HG03571 (cell line): ENCODE data around the gene PON3.

Source experiments
- ATAC-seq: cut with Tn5 transposase; IDR thresholded peaks from one replicate; pipeline ENCODE4 v1.9.1; 2021; ENCODE audit not compliant: unreplicated experiment

Gene PON3

GRCh38 chr7:95342642-95343307 lies 53.4 kb downstream of the PON3 start:
- ATAC-seq = no peak

DNA sequence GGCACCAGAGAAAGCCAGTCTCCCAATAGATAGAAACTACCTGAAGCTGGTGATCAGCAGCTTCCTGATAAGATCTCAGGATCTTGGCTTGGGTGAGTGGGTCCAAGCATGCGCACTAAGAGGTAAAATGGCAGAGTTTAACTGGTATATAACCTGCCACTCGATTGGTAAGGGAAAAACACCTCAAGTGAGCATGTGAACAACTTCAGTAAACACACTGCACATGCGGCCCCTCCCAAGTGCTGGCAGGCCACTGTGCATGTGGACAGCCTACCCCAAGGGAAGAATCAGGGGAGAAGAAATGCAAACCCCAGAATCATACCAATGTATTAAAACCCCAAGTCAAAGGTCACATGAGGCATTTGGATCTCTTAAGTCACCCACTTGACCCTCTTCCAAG lies 54.1 kb downstream of the PON3 start:
- no peak for ATAC-seq

- ATAC-seq = no peak
Measured at GRCh38 chr7:95340491-95340890, 55.7 kb downstream of the PON3 start.

GRCh38 chr7:95338832-95339231 lies 57.3 kb downstream of the PON3 start:
- ATAC-seq = no peak

- no peak for ATAC-seq
Measured at GRCh38 chr7:95335093-95335492, 61.1 kb downstream of the PON3 start.

GRCh38 chr7:95334447-95334846 lies 61.7 kb downstream of the PON3 start:
- no peak for ATAC-seq

- ATAC-seq = peak; percentile 30
Measured at GRCh38 chr7:95330961-95331337, 65.2 kb downstream of the PON3 start.

DNA sequence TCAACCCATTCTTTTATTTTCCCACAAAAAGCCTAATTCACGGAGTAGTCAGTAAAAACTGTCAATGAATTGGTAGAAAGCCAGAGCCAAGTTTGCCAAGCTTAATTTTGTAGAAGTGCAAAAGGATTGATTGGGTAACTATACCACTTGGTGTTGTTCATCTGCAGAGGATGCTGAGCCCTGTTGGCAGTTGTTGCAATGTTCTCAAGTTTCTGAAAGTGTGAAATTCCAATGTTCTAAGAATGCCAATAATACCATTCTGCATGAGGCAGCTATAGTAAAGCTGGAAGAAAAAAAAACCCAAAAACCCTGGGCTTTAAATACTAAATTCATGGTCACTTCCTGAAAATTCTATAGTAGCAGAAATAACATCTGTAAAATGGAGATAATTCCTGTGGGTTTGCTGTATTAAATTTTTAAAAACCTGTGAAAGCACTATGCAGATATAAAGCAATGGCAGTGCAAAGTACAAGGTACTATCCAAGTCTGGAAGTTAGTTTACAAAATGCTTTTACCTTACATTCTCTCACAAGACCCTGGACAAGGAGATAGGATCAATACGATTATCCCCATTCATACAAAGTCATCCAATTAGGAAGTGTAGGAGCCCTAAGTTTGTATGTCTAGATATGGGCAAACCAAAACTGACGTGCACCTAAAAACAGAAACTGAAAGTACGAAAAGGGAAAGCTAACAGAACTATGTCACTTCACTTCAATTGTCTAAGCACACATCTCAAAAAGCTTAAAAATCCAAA lies 65.8 kb downstream of the PON3 start:
- peak; percentile 96 for ATAC-seq

- ATAC-seq = no peak
Measured at GRCh38 chr7:95327356-95327755, 68.8 kb downstream of the PON3 start.

GRCh38 chr7:95324431-95324830 lies 71.7 kb downstream of the PON3 start, which contains the start of gene PON1:
PON1 (minus strand) TSS chr7:95324532; CDS start chr7:95324475, 57 bp downstream.
- ATAC-seq = no peak

- no peak for ATAC-seq
Measured at GRCh38 chr7:95323410-95324129, 72.6 kb downstream of the PON3 start.

- ATAC-seq = no peak
Measured at GRCh38 chr7:95322854-95323253, 73.3 kb downstream of the PON3 start.

GRCh38 chr7:95322396-95322795 lies 73.8 kb downstream of the PON3 start:
- no peak for ATAC-seq

DNA sequence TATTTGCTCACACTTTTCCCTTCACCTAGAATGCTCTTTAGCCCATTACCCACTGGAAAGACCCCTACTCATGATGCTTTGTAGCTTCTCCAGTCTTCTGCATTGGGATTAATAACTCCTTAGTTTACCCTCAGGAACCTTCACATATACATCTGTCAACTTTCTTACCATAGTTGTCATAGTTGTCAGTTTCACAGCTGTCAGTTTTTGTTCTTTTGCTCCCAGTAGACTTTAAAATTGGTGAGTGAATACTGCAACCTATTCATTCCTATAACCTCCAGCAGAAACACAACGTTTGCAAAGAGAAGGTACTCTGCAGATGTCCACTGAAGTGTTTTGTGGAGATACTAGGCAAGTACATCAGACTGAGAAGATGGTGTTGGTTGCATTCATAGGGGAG lies 74.5 kb downstream of the PON3 start:
- no peak for ATAC-seq

- ATAC-seq = no peak
Measured at GRCh38 chr7:95320651-95321050, 75.5 kb downstream of the PON3 start.

DNA sequence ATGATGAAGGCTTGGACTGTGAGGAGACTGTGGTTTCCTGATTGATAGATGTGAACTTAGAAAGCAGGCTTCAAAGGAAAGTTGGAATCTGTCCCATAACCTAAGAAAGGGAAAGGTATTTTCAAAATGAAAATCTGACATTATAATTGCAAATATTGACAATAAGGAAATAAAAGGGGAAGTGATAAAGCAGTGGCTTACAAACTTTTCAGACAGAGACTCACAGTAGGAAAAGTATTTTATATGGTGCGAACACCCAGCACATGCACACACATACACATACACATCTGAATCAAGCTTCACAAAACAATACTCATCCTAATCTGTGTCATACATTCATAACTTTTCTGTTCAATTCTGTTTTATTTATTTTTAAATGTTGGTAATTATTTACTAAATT lies 76.6 kb downstream of the PON3 start:
- ATAC-seq = no peak

DNA sequence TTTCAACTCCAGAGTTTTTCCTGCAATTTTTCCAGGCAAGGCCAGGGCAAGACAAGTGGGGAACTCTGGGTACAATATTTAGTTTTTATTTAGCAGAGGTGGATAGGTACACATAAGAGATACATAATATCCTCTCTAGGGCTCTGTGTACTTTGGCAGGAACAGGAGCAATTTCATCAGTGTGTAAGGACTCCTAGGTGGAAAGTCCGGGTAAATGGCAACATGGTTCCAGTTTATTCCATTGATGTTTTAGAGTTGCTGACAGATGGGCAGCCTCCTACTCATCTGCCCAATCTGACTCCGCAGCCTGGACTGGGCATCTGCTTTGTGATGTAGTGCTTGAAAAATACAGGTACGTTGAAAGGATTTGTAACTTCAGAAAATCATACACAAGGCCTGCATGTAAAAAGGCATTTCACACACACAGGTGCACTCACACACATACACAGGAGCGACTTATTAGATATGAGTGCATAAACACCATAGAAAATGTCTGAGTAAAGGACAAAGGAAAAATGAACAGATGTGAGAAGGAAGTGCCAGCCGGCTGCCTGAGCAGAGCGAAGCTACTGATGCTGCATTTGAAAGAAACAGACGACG lies 77.6 kb downstream of the PON3 start:
- ATAC-seq = no peak

- no peak for ATAC-seq
Measured at GRCh38 chr7:95317966-95318365, 78.2 kb downstream of the PON3 start.

DNA sequence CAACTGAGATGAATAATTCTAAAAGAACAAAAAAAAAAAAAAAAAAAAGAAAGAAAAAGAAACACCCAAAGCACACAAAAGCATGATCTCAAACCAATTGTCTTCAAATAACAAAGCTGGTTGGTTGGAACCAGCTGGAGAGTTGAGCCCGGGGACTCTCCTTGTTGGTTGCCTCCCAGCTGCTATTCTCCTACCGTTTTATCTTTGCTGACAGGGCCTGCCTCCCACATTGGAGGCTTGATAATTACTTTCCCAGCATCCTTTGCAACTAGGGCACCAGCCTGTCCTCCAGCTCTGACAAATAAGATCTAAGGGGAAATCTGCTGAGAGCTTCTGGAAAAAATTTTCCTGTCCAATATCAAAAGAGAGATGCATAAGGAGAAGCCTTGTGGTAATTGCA lies 78.6 kb downstream of the PON3 start:
- no peak for ATAC-seq

DNA sequence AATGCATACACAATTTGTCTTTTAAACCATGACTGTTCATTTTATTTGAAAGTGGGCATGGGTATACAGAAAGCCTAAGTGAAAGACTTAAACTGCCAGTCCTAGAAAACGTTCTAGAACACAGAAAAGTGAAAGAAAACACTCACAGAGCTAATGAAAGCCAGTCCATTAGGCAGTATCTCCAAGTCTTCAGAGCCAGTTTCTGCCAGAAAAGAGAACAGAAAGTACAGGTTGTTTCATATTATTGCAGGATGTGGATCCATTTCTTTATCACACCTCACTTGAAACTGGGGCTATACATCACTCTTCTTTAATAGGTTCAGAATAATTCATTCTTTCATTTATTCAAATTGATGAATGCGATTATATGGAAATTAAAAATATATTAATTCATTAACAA lies 79.6 kb downstream of the PON3 start:
- peak; percentile 68 for ATAC-seq

- no peak for ATAC-seq
Measured at GRCh38 chr7:95312561-95312960, 83.6 kb downstream of the PON3 start.

- ATAC-seq = no peak
Measured at GRCh38 chr7:95311389-95311788, 84.8 kb downstream of the PON3 start.
